ENCODE data around the gene RHOD.

The RHOD gene

GRCh38 chr11:67023957-67024353 is 32.7 kb upstream of the RHOD start:
- Histone ChIP-seq H3K9me3 (replicated peaks in 1 of 2; ENCODE audit: control insufficient read depth in 2 of 2, insufficient read depth in 1 of 2, low read depth in 1 of 2, low read length in 2 of 2) (peaks cover 0 to 8% of the 10 kb centered on the region in 2 donors), H3K4me2 (ENCODE audit: insufficient read depth, low read length, poor library complexity, severe bottlenecking) (peak overlapping the region; percentile 85), H4K91ac (ENCODE audit: low read depth, low read length, poor library complexity) (no peak overlapping the region), H3K36me3 (replicated peaks in 1 of 2; ENCODE audit: control insufficient read depth in 2 of 2, insufficient read depth in 2 of 2, low read length in 2 of 2) (no peaks in the 10 kb centered on the region), H3K79me1 (ENCODE audit: low read depth, low read length) (no peaks in the 10 kb centered on the region), H3K27me3 (ENCODE audit: control insufficient read depth in 3 of 3, insufficient read depth in 3 of 3, low read depth in 1 of 3, low read length in 3 of 3) (peaks cover 16 to 70% (median 37%) of the 10 kb centered on the region in 3 experiments), H3K4me3 (ENCODE audit: low read length in 2 of 2) (no peak overlapping the region), H2BK5ac (ENCODE audit: low read length) (peak overlapping the region; percentile 8), H3K4ac (ENCODE audit: low read length) (no peak overlapping the region), H4K8ac (ENCODE audit: low read depth, low read length) (no peak overlapping the region), H3K4me1 (ENCODE audit: control insufficient read depth in 2 of 2, insufficient read depth in 1 of 2, low read depth in 1 of 2, low read length in 2 of 2) (peaks cover 2 to 7% of the 10 kb centered on the region in 2 donors), H2AK5ac (ENCODE audit: low read depth, low read length) (no peak overlapping the region), H2BK12ac (ENCODE audit: low read length) (no peak overlapping the region), H2BK120ac (ENCODE audit: low read depth, low read length) (no peak overlapping the region), H3K18ac (ENCODE audit: low read length) (peak overlapping the region; percentile 82), H2BK15ac (ENCODE audit: low read length) (no peak overlapping the region), H2AFZ (ENCODE audit: low read length) (peak overlapping the region; percentile 75), H3K27ac (replicated peaks; ENCODE audit: low read length) (no peak overlapping the region), H3K23ac (ENCODE audit: low read depth, low read length, poor library complexity) (peak overlapping the region; percentile 81), H3K14ac (ENCODE audit: low read length) (peak overlapping the region; percentile 85), H3K9ac (ENCODE audit: low read depth, low read length, poor library complexity) (no peak overlapping the region)
- DNase-seq (ENCODE audit: low spot score), result no peak
- no CpG with 5 or more reads among the region's 6 CpGs for WGBS, 2 donors (ENCODE audit: extremely low coverage in 2 of 2, insufficient read length in 2 of 2, insufficient replicate concordance in 1 of 2)

- H3K14ac ChIP-seq (ENCODE audit: low read length), result no peak overlapping the region
- H2AK5ac ChIP-seq (ENCODE audit: low read depth, low read length), result no peak overlapping the region
- H2BK120ac ChIP-seq (ENCODE audit: low read depth, low read length), result no peak overlapping the region
- no peak overlapping the region for H3K23ac ChIP-seq (ENCODE audit: low read depth, low read length, poor library complexity)
- H3K4me1 ChIP-seq (ENCODE audit: control insufficient read depth in 2 of 2, insufficient read depth in 1 of 2, low read depth in 1 of 2, low read length in 2 of 2), result peaks cover 2 to 7% of the 10 kb centered on the region in 2 donors
- no peak overlapping the region for H3K4me2 ChIP-seq (ENCODE audit: insufficient read depth, low read length, poor library complexity, severe bottlenecking)
- no CpG with 5 or more reads among the region's 5 CpGs for WGBS, 2 donors (ENCODE audit: extremely low coverage in 2 of 2, insufficient read length in 2 of 2, insufficient replicate concordance in 1 of 2)
- peaks cover 16 to 75% (median 37%) of the 10 kb centered on the region in 3 experiments for H3K27me3 ChIP-seq (ENCODE audit: control insufficient read depth in 3 of 3, insufficient read depth in 3 of 3, low read depth in 1 of 3, low read length in 3 of 3)
- no peak overlapping the region for H2BK15ac ChIP-seq (ENCODE audit: low read length)
- H3K9ac ChIP-seq (ENCODE audit: low read depth, low read length, poor library complexity), result no peak overlapping the region
- no peak overlapping the region for H2BK5ac ChIP-seq (ENCODE audit: low read length)
- H4K91ac ChIP-seq (ENCODE audit: low read depth, low read length, poor library complexity), result no peak overlapping the region
- H3K79me1 ChIP-seq (ENCODE audit: low read depth, low read length), result no peaks in the 10 kb centered on the region
- DNase-seq (ENCODE audit: low spot score), result no peak
- no peaks in the 10 kb centered on the region for H3K36me3 ChIP-seq (replicated peaks in 1 of 2; ENCODE audit: control insufficient read depth in 2 of 2, insufficient read depth in 2 of 2, low read length in 2 of 2)
- no peak overlapping the region for H2AFZ ChIP-seq (ENCODE audit: low read length)
- H4K8ac ChIP-seq (ENCODE audit: low read depth, low read length), result no peak overlapping the region
- H3K4ac ChIP-seq (ENCODE audit: low read length), result no peak overlapping the region
- H3K27ac ChIP-seq (replicated peaks; ENCODE audit: low read length), result no peak overlapping the region
- peaks cover 0 to 8% of the 10 kb centered on the region in 2 donors for H3K9me3 ChIP-seq (replicated peaks in 1 of 2; ENCODE audit: control insufficient read depth in 2 of 2, insufficient read depth in 1 of 2, low read depth in 1 of 2, low read length in 2 of 2)
- H3K4me3 ChIP-seq (ENCODE audit: low read length in 2 of 2), result no peak overlapping the region
- H3K18ac ChIP-seq (ENCODE audit: low read length), result no peak overlapping the region
- H2BK12ac ChIP-seq (ENCODE audit: low read length), result no peak overlapping the region
Measured at GRCh38 chr11:67024410-67024809, 32.2 kb upstream of the RHOD start.

- H3K4ac ChIP-seq (ENCODE audit: low read length), result no peak overlapping the region
- no peak overlapping the region for H2AK5ac ChIP-seq (ENCODE audit: low read depth, low read length)
- peaks cover 0 to 8% of the 10 kb centered on the region in 2 donors for H3K9me3 ChIP-seq (replicated peaks in 1 of 2; ENCODE audit: control insufficient read depth in 2 of 2, insufficient read depth in 1 of 2, low read depth in 1 of 2, low read length in 2 of 2)
- H3K9ac ChIP-seq (ENCODE audit: low read depth, low read length, poor library complexity), result no peak overlapping the region
- no peak overlapping the region for H2BK120ac ChIP-seq (ENCODE audit: low read depth, low read length)
- H3K4me2 ChIP-seq (ENCODE audit: insufficient read depth, low read length, poor library complexity, severe bottlenecking), result no peak overlapping the region
- no peak overlapping the region for H3K27ac ChIP-seq (replicated peaks; ENCODE audit: low read length)
- no peak overlapping the region for H2BK15ac ChIP-seq (ENCODE audit: low read length)
- H3K79me1 ChIP-seq (ENCODE audit: low read depth, low read length), result no peaks in the 10 kb centered on the region
- H3K23ac ChIP-seq (ENCODE audit: low read depth, low read length, poor library complexity), result no peak overlapping the region
- no peak overlapping the region for H4K91ac ChIP-seq (ENCODE audit: low read depth, low read length, poor library complexity)
- no peak overlapping the region for H3K14ac ChIP-seq (ENCODE audit: low read length)
- H3K18ac ChIP-seq (ENCODE audit: low read length), result no peak overlapping the region
- H3K27me3 ChIP-seq (ENCODE audit: control insufficient read depth in 3 of 3, insufficient read depth in 3 of 3, low read depth in 1 of 3, low read length in 3 of 3), result peaks cover 16 to 76% (median 37%) of the 10 kb centered on the region in 3 experiments
- no peak for DNase-seq (ENCODE audit: low spot score)
- no peak overlapping the region for H4K8ac ChIP-seq (ENCODE audit: low read depth, low read length)
- H3K4me3 ChIP-seq (ENCODE audit: low read length in 2 of 2), result no peak overlapping the region
- peaks cover 2 to 7% of the 10 kb centered on the region in 2 donors for H3K4me1 ChIP-seq (ENCODE audit: control insufficient read depth in 2 of 2, insufficient read depth in 1 of 2, low read depth in 1 of 2, low read length in 2 of 2)
- H3K36me3 ChIP-seq (replicated peaks in 1 of 2; ENCODE audit: control insufficient read depth in 2 of 2, insufficient read depth in 2 of 2, low read length in 2 of 2), result no peaks in the 10 kb centered on the region
- no peak overlapping the region for H2BK12ac ChIP-seq (ENCODE audit: low read length)
- H2BK5ac ChIP-seq (ENCODE audit: low read length), result no peak overlapping the region
- no CpG with 5 or more reads among the region's 1 CpG for WGBS, 2 donors (ENCODE audit: extremely low coverage in 2 of 2, insufficient read length in 2 of 2, insufficient replicate concordance in 1 of 2)
- no peak overlapping the region for H2AFZ ChIP-seq (ENCODE audit: low read length)
Measured at GRCh38 chr11:67024966-67025365, 31.7 kb upstream of the RHOD start.

- WGBS, 2 donors (ENCODE audit: extremely low coverage in 2 of 2, insufficient read length in 2 of 2, insufficient replicate concordance in 1 of 2), result no CpG with 5 or more reads among the region's 8 CpGs
- Histone ChIP-seq H4K91ac (ENCODE audit: low read depth, low read length, poor library complexity) (no peak overlapping the region), H3K79me1 (ENCODE audit: low read depth, low read length) (no peaks in the 10 kb centered on the region), H3K27me3 (ENCODE audit: control insufficient read depth in 3 of 3, insufficient read depth in 3 of 3, low read depth in 1 of 3, low read length in 3 of 3) (peaks cover 16 to 78% (median 37%) of the 10 kb centered on the region in 3 experiments), H3K23ac (ENCODE audit: low read depth, low read length, poor library complexity) (peak overlapping the region; percentile 52), H2AK5ac (ENCODE audit: low read depth, low read length) (no peak overlapping the region), H3K9me3 (replicated peaks in 1 of 2; ENCODE audit: control insufficient read depth in 2 of 2, insufficient read depth in 1 of 2, low read depth in 1 of 2, low read length in 2 of 2) (peaks cover 0 to 8% of the 10 kb centered on the region in 2 donors), H3K9ac (ENCODE audit: low read depth, low read length, poor library complexity) (no peak overlapping the region), H2BK15ac (ENCODE audit: low read length) (no peak overlapping the region), H2BK5ac (ENCODE audit: low read length) (peak overlapping the region; percentile 26), H3K27ac (replicated peaks; ENCODE audit: low read length) (no peak overlapping the region), H4K8ac (ENCODE audit: low read depth, low read length) (no peak overlapping the region), H2BK12ac (ENCODE audit: low read length) (no peak overlapping the region), H3K4me2 (ENCODE audit: insufficient read depth, low read length, poor library complexity, severe bottlenecking) (no peak overlapping the region), H3K4ac (ENCODE audit: low read length) (no peak overlapping the region), H3K36me3 (replicated peaks in 1 of 2; ENCODE audit: control insufficient read depth in 2 of 2, insufficient read depth in 2 of 2, low read length in 2 of 2) (no peaks in the 10 kb centered on the region), H3K4me3 (ENCODE audit: low read length in 2 of 2) (no peak overlapping the region), H3K4me1 (ENCODE audit: control insufficient read depth in 2 of 2, insufficient read depth in 1 of 2, low read depth in 1 of 2, low read length in 2 of 2) (peaks cover 2 to 7% of the 10 kb centered on the region in 2 donors), H2BK120ac (ENCODE audit: low read depth, low read length) (no peak overlapping the region), H3K18ac (ENCODE audit: low read length) (no peak overlapping the region), H3K14ac (ENCODE audit: low read length) (no peak overlapping the region), H2AFZ (ENCODE audit: low read length) (no peak overlapping the region)
- DNase-seq (ENCODE audit: low spot score), result no peak
Measured at GRCh38 chr11:67025750-67026149, 30.9 kb upstream of the RHOD start.
